Smooth muscle cell (in vitro differentiated cells): ENCODE data around the gene PLCH2. TPM values are rescaled to one million over a fixed set of nuclear protein-coding genes. Genes with fewer than 3 reads are reported as not detected.

Experiments used
- DNase-seq: peaks from one replicate; lab custom pipeline; 2025; ENCODE audit not compliant: unreplicated experiment; lab: John Stamatoyannopoulos, UW
- H2AFZ ChIP-seq: fragments of 200-600 bp; sonication (generic); 2 replicates; pipeline ENCODE4 v1.6.0; 2016; ENCODE audit warnings: antibody characterized with exemption, low read depth, mild to moderate bottlenecking
- H3F3A ChIP-seq: fragments of 200-600 bp; sonication (generic); 2 replicates; pipeline ENCODE4 v1.6.0; 2017; ENCODE audit warnings: antibody characterized with exemption, low read depth
- H3K27ac ChIP-seq: fragments of 200-600 bp; sonication (generic); 2 replicates; pipeline ENCODE4 v1.5.1; 2016; ENCODE audit warnings: low read depth, mild to moderate bottlenecking
- H3K27me3 ChIP-seq: fragments of 200-600 bp; sonication (generic); 2 replicates; pipeline ENCODE4 v1.6.1; 2016; ENCODE audit warnings: low read depth, mild to moderate bottlenecking
- H3K36me3 ChIP-seq: fragments of 200-600 bp; sonication (generic); 2 replicates; pipeline ENCODE4 v1.5.1; 2016; ENCODE audit warnings: low read depth
- H3K4me1 ChIP-seq: fragments of 200-600 bp; sonication (generic); 2 replicates; pipeline ENCODE4 v1.5.1; 2016; ENCODE audit warnings: low read depth
- H3K4me2 ChIP-seq: fragments of 200-600 bp; sonication (generic); 2 replicates; pipeline ENCODE4 v1.6.0; 2016; ENCODE audit warnings: mild to moderate bottlenecking
- H3K4me3 ChIP-seq: fragments of 200-600 bp; sonication (generic); 2 replicates; pipeline ENCODE4 v1.5.1; 2016; ENCODE audit warnings: mild to moderate bottlenecking
- H3K79me2 ChIP-seq: fragments of 200-600 bp; sonication (generic); 2 replicates; pipeline ENCODE4 v1.6.0; 2016; ENCODE audit warnings: low read depth, mild to moderate bottlenecking
- H3K9ac ChIP-seq: fragments of 200-600 bp; sonication (generic); 2 replicates; pipeline ENCODE4 v1.6.0; 2016; ENCODE audit warnings: low read depth
- H3K9me3 ChIP-seq: fragments of 200-600 bp; sonication (generic); replicated peaks from 2 replicates; pipeline ENCODE4 v1.5.1; 2016; ENCODE audit warnings: low read depth
- H4K20me1 ChIP-seq: fragments of 200-600 bp; sonication (generic); 2 replicates; pipeline ENCODE4 v1.6.0; 2016; ENCODE audit warnings: low read depth
- CTCF ChIP-seq: fragments of 200-600 bp; sonication (generic); IDR thresholded peaks from 2 replicates; pipeline ENCODE4 v1.5.1; 2017; ENCODE audit warnings: borderline replicate concordance, mild to moderate bottlenecking, antibody characterized with exemption; ENCODE audit not compliant: insufficient read depth, poor library complexity, severe bottlenecking
- WGBS: methylation state at CpG from one replicate; pipeline ENCODE4 v1.1.7; 2016; ENCODE audit warnings: low lambda C conversion rate; 5-methylcytosine and 5-hydroxymethylcytosine counted together
- polyA plus RNA-seq: library from polyadenylated mRNA; unstranded; fragments of >200 nt; fragmentation: Nextera tagmentation; extraction: Ambion mirVana; gene quantifications from 2 replicates; pipeline ENCODE4 v1.2.1, GENCODE V29; 2016
- total RNA-seq: library from RNA; depleted of rRNA; stranded (reverse); fragments of >200 nt; gene quantifications from 2 replicates; pipeline ENCODE4 v1.2.3, GENCODE V29; 2014

Gene PLCH2
- total and polyA plus RNA-seq, 2 experiments from 2014 or later: 0.09 to 0.13 TPM

- no peak for TF ChIP-seq CTCF
- Histone ChIP-seq H3K4me2 (no peak overlapping the region), H3K27me3 (no peaks in the 10 kb centered on the region), H3K27ac (no peak overlapping the region), H2AFZ (no peak overlapping the region), H3K79me2 (no peaks in the 10 kb centered on the region), H3K4me3 (no peak overlapping the region), H3K36me3 (no peaks in the 10 kb centered on the region), H3F3A (no peaks in the 10 kb centered on the region), H3K4me1 (no peaks in the 10 kb centered on the region), H3K9me3 (no peaks in the 10 kb centered on the region), H4K20me1 (no peaks in the 10 kb centered on the region), H3K9ac (no peak overlapping the region)
- WGBS: 81% methylated on average over 4 of the region's 4 CpGs
- no peak for DNase-seq
Observed at GRCh38 chr1:2499260-2499659, 23.2 kb downstream of the PLCH2 start.

GRCh38 chr1:2499986-2500596, 24.0 kb downstream of the PLCH2 start:
- H3F3A ChIP-seq: no peaks in the 10 kb centered on the region
- DNase-seq: no peak
- H3K36me3 ChIP-seq: no peaks in the 10 kb centered on the region
- WGBS: 84% methylated on average over 19 of the region's 19 CpGs
- H3K4me1 ChIP-seq: no peaks in the 10 kb centered on the region
- no peaks in the 10 kb centered on the region for H3K27me3 ChIP-seq
- no peak overlapping the region for H3K9ac ChIP-seq
- no peaks in the 10 kb centered on the region for H3K79me2 ChIP-seq
- no peak overlapping the region for H3K4me2 ChIP-seq
- no peaks in the 10 kb centered on the region for H4K20me1 ChIP-seq
- H3K27ac ChIP-seq: no peak overlapping the region
- no peak overlapping the region for H2AFZ ChIP-seq
- no peaks in the 10 kb centered on the region for H3K9me3 ChIP-seq
- TF ChIP-seq CTCF: no peak
- no peak overlapping the region for H3K4me3 ChIP-seq

GRCh38 chr1:2501041-2501819, 25.1 kb downstream of the PLCH2 start:
- no peak for TF ChIP-seq CTCF
- no peaks in the 10 kb centered on the region for H3K36me3 ChIP-seq
- no peaks in the 10 kb centered on the region for H4K20me1 ChIP-seq
- no peaks in the 10 kb centered on the region for H3K9me3 ChIP-seq
- no peak overlapping the region for H3K4me3 ChIP-seq
- 88% methylated on average over 25 of the region's 28 CpGs for WGBS
- H3K79me2 ChIP-seq: no peaks in the 10 kb centered on the region
- no peaks in the 10 kb centered on the region for H3K4me1 ChIP-seq
- no peak overlapping the region for H3K9ac ChIP-seq
- no peaks in the 10 kb centered on the region for H3K27me3 ChIP-seq
- DNase-seq: no peak
- H3K4me2 ChIP-seq: no peak overlapping the region
- no peak overlapping the region for H3K27ac ChIP-seq
- H2AFZ ChIP-seq: no peak overlapping the region
- no peaks in the 10 kb centered on the region for H3F3A ChIP-seq

- H3K79me2 ChIP-seq: no peaks in the 10 kb centered on the region
- no peaks in the 10 kb centered on the region for H3F3A ChIP-seq
- H3K4me2 ChIP-seq: no peak overlapping the region
- H3K27ac ChIP-seq: no peak overlapping the region
- TF ChIP-seq CTCF: no peak
- 95% methylated on average over 7 of the region's 7 CpGs for WGBS
- no peaks in the 10 kb centered on the region for H3K4me1 ChIP-seq
- H2AFZ ChIP-seq: no peak overlapping the region
- H3K4me3 ChIP-seq: no peak overlapping the region
- no peaks in the 10 kb centered on the region for H3K27me3 ChIP-seq
- no peaks in the 10 kb centered on the region for H3K36me3 ChIP-seq
- H3K9me3 ChIP-seq: no peaks in the 10 kb centered on the region
- DNase-seq: no peak
- H4K20me1 ChIP-seq: peaks cover 4% of the 10 kb centered on the region
- no peak overlapping the region for H3K9ac ChIP-seq
Observed at GRCh38 chr1:2501820-2502119, 25.7 kb downstream of the PLCH2 start.
